ENCODE measurements around the gene DCANP1.

DNA sequence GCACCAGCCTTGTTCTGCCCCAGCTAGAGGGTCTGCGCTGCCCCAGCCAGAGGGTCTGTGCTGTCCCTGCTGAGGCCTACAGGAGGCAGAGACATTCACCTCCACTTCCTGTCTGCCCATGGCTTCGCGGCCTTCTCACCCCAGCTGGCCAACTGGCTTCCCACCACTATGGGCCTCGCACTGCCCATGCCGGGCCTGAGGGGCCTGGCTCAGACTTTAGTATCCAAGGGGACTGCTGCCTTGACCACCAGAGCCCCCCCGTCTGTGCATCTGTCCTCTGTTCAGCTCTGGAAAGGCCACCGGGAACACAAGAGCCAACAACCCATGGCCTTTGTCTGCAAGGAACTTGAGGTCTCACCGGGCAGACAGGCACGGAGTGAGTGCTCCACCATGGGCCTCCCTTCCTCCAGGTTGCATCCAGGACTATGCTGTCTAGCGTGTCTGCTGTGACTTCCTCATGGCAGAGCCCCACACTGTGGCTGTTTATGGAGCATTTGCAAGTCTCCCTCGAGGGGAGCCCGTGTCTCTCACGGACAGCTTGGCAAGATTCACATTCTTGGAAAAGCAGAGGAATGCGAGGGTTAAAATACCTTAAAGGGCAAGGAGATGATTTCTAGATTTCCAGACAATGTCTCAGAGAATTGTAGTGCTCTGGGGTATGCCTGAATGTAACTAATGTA lies 1.7 kb downstream of the DCANP1 start:
- TF ChIP-seq, protein P1, sequence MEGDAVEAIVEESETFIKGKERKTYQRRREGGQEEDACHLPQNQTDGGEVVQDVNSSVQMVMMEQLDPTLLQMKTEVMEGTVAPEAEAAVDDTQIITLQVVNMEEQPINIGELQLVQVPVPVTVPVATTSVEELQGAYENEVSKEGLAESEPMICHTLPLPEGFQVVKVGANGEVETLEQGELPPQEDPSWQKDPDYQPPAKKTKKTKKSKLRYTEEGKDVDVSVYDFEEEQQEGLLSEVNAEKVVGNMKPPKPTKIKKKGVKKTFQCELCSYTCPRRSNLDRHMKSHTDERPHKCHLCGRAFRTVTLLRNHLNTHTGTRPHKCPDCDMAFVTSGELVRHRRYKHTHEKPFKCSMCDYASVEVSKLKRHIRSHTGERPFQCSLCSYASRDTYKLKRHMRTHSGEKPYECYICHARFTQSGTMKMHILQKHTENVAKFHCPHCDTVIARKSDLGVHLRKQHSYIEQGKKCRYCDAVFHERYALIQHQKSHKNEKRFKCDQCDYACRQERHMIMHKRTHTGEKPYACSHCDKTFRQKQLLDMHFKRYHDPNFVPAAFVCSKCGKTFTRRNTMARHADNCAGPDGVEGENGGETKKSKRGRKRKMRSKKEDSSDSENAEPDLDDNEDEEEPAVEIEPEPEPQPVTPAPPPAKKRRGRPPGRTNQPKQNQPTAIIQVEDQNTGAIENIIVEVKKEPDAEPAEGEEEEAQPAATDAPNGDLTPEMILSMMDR (optimal IDR thresholded peaks at IDR 0.05 in 1 of 3, IDR thresholded peaks at IDR 0.05 in 1 of 3, conservative IDR thresholded peaks at IDR 0.05 in 1 of 3; ENCODE audit: extremely low read depth in 1 of 3, insufficient read depth in 2 of 3, low read length in 3 of 3) = no peak
- no peak for TF ChIP-seq EZH2 (IDR thresholded peaks at IDR 0.05; ENCODE audit: low read length)

Measured in keratinocyte (primary cell).